Fibroblast of the aortic adventitia (primary cell): ENCODE results near the gene FAP. TPM values are rescaled to one million over a fixed set of nuclear protein-coding genes. Genes with fewer than 3 reads are reported as not detected.
A peak's percentile ranks its signal among the peaks of the same experiment; 100 is the strongest.

Experiments
- DNase-seq: peaks from one replicate; pipeline ENCODE4 v3.0.0-alpha.2; 2010; ENCODE audit warnings: low read depth
- H3K4me3 ChIP-seq: 2 replicates; pipeline ENCODE4 v1.5.1; 2011; ENCODE audit warnings: low read depth, mild to moderate bottlenecking, control low read depth, low read length, moderate library complexity
- CTCF ChIP-seq: IDR thresholded peaks from 2 replicates; pipeline ENCODE4 v1.5.1; 2011; ENCODE audit warnings: mild to moderate bottlenecking, low read length, control low read depth, inconsistent platforms; ENCODE audit not compliant: insufficient read depth
- total RNA-seq: library from RNA; depleted of rRNA; stranded (reverse); fragments of >200 nt; gene quantifications from 2 replicates; pipeline ENCODE4 v1.2.3, GENCODE V29; 2012; ENCODE audit warnings: low replicate concordance

Gene FAP
- total RNA-seq, 1 donor: 228 TPM

DNA sequence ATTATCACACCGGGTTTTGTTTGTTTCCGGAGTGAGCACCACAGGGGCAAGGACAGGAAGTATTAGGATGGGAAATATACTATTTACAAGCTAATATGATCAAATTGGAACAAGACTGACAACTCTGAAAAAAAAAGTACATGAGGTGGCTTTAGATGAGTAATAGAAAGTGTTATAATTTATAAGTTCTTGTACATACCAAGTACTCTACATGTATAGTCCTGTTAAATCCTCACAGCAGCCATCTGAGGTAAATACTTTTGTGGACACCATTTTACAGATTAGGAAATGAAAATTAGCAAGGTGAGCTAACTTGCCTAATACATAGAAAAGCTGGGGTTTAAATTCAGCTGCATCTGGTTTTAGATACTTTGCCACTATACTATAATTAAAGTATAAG is 11.2 kb downstream of the FAP start:
- H3K4me3 ChIP-seq: no peak overlapping the region
- TF ChIP-seq CTCF: no peak

DNA sequence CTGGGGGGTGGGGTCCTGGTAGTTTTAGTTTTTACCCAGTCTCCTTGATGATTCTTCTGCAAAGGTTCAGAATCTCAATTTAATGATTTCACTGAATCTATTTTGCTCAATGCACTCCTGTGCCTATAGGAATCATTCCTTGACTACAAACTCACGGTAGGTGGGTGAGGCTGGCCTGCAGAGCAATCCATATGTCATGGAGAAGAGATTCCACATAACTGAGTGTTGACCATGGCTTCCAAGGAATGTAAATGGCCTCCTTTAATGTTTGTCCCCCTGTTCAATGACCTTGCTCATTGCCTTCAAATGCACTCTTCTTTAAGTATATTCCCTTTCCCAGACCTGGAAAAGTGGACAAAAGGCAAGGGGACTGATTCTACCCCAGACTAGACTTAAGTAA is 12.5 kb downstream of the FAP start:
- TF ChIP-seq CTCF: no peak
- H3K4me3 ChIP-seq: no peak overlapping the region
- no peak for DNase-seq

More for the DNA sequence above, 11.2 kb downstream of the FAP start:
- DNase-seq: no peak

DNA sequence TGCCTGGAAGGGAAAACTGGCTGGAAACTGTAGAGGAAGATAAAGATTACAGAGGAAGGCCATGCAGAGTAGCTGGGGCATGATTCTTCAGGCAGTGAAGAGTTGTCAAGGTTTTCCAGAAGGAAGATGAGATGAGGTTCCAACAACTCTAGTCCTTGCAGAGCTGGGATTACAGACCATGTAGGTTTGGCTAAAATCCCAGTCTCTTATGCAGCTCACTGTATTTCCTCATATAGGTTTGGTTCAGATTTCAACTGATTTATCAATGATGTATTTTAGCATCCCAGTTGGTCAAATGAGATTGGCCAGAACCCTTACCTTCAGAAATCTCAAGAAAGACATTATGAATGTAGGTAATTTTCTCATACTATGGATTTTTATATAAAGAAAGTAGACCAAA is 16.4 kb downstream of the FAP start:
- H3K4me3 ChIP-seq: no peak overlapping the region
- peak; percentile 33 for DNase-seq
- TF ChIP-seq CTCF: no peak

GRCh38 chr2:162221064-162221463 is 22.2 kb downstream of the FAP start:
- DNase-seq: peak; percentile 77
- no peak overlapping the region for H3K4me3 ChIP-seq
- TF ChIP-seq CTCF: peak; percentile 97

- DNase-seq: no peak
- TF ChIP-seq CTCF: no peak
- H3K4me3 ChIP-seq: no peak overlapping the region
Measured at GRCh38 chr2:162220368-162220767, 22.9 kb downstream of the FAP start.

DNA sequence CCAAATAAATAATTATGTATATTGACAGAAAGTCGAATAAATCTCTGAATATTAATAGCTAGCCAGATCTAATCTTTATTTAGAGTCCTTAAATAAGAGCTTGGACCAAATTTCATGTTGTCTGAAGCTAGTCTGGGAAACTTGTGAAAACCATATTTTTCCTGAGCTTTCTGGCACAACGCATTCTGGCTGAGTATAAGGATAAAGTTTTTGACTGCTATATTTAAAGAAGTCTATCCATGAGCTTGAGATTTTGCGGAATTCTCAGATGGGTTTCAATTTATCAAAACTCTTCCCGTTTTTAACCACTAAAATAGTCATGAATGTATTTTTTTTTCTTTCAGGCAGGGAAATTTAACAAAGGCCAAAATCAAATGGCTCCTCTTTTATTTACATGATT is 23.8 kb downstream of the FAP start:
- TF ChIP-seq CTCF: no peak
- no peak overlapping the region for H3K4me3 ChIP-seq
- DNase-seq: no peak

- H3K4me3 ChIP-seq: no peak overlapping the region
- TF ChIP-seq CTCF: no peak
Measured at GRCh38 chr2:162217598-162217997, 25.6 kb downstream of the FAP start.

More at GRCh38 chr2:162217598-162217997, 25.6 kb downstream of the FAP start:
- DNase-seq: peak; percentile 30
